GM10847 (cell line): ENCODE measurements around the gene FDX2.

Experiments used
- POLR2A ChIP-seq: IDR thresholded peaks from 2 replicates; pipeline ENCODE4 v1.6.1; 2011; ENCODE audit not compliant: insufficient read length; ENCODE audit errors: extremely low read depth

FDX2 gene

DNA sequence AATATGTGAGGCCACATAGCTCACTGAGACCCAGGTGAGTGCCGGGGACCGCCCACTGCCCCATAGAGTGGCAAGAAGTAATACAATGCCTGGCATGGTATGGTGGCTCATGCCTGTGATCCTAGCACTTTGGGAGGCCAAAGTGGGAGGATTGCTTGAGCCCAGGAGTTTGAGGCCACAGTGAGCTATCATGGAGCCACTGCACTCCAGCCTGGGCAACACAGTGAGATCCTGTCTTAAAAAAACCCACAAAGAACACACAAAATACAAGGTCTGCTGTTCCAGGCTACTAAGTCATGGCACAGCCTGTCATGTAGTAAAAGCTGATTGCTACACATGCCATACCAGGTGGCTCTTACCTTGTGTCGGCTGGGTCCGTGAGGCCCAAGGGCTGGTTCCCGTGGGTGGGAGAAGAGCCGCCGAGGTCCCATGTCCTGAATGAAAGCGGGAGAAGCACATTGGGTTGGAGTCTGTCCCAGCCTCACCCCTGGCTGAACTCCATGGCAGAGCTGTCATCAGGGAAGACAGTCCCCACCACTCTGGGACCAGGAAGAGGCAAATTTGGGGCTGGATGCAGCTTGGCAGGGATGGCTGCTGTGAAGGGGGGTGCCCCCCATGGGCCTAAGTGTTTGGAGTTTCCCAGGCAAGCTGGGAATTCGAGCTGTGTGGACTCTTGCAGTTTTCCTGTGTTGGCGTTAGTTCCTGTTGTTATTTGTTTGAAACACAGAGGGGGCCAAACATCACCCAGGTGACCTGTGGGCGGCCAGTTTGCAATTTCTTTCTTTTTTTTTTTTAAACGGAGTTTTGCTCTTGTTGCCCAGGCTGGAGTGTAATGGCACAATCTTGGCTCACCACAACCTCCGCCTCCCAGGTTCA is 3.2 kb upstream of the FDX2 start:
- no peak for TF ChIP-seq POLR2A

GRCh38 chr19:10317857-10318462 is 2.1 kb upstream of the FDX2 start:
- TF ChIP-seq POLR2A: no peak

DNA sequence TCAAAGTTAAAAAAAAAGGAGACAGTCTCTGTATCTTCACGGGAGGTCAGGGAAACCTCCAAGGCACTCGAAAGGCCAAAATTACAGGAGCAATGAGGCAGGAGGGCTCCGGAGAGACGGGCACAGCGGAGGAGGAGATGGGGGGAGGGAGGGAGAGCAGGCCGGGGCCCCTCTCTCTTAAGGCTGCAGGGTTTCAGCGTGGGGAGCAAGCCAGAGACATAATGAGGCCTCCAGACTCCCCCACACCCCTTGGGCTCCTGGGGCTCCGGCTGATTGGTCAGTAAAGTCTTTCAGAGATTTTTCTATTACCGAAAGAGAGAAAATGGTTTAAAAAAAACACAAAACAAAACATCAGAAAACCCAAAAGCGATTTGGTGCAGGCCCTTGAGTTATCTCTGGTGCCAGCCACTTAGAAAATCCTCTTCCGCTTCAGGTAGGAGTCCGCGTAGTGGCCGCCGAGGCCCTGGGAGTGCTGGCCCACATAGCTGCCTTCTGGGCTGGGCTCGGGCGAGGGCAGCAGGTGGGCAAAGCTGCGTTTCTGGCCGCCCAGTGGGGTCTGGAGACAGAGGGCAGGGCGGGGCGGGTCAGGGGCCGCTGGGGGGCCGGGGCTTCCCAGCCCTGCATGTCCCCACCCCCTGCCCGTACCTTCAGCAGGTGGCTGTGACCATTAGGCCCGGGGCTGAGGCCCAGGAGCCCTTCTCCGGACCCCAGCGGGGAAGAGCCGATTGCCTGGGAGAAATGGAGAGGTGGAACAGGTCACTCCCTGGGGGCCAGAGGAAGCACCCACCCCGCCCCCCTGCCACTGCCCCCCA is 1.4 kb upstream of the FDX2 start:
- no peak for TF ChIP-seq POLR2A

DNA sequence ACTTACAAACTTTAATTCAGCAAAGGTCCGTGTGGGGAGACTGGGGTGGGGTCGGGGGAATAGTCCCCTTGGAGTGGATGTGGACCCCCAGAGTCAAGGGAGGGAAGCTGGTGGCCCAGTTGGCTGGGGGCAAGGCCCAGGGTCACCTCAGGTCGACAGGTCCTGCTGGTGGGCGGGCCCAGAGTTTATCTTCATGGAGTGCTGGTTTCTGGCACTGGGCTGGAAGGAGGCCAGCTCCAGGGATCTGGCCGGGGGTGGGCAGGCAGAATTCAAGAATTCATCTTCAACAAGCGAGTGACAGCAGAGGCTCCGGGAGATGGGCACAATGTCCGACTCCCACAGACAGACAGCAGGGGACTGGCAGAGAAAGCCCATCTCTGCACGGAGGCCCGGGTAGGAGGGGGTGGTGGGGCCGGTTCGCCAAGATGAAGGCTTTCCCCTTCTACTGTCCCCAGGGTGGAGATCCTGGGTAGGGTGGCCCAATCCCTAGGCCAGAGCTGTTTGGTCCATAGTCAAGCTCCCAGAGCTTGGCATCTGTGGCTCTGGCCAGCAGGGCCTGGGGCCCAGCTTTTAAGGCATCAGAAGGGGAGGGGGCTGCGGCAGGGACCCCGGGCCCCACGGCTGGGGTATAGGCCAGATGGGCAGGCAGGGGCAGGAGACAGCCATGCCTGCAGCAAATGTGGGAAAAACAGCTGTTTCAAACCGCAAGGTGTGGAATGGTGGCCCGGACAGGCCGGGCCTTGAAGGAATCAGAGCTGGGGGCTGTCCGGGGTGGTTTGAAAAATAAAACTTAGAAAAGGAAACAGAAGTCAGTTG is 622 bp upstream of the FDX2 start:
- TF ChIP-seq POLR2A: no peak

- TF ChIP-seq POLR2A: no peak
These were observed 6.4 kb downstream of the FDX2 start, which contains the start of gene ZGLP1 for GRCh38 chr19:10309423-10309822. Gene ZGLP1 (minus strand): TSS chr19:10309815.

DNA sequence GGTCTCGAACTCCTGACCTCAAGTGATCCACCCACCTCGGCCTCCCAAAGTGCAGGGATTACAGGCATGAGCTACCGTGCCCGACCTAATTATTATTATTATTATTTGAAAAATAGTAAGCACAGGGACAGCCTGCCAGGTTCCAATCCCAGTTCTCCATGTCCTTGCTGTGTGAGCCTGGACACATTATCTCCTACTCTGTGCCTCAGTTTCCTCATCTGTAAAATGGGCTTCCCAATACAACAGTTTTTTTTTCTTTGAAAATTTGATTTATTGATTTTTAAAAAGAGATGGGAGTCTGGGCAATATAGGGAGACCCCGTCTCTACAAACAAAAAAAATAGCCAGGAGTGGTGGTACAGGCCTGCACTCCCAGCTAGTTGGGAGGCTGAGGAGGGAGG is 9.5 kb downstream of the FDX2 start:
- TF ChIP-seq POLR2A: no peak

DNA sequence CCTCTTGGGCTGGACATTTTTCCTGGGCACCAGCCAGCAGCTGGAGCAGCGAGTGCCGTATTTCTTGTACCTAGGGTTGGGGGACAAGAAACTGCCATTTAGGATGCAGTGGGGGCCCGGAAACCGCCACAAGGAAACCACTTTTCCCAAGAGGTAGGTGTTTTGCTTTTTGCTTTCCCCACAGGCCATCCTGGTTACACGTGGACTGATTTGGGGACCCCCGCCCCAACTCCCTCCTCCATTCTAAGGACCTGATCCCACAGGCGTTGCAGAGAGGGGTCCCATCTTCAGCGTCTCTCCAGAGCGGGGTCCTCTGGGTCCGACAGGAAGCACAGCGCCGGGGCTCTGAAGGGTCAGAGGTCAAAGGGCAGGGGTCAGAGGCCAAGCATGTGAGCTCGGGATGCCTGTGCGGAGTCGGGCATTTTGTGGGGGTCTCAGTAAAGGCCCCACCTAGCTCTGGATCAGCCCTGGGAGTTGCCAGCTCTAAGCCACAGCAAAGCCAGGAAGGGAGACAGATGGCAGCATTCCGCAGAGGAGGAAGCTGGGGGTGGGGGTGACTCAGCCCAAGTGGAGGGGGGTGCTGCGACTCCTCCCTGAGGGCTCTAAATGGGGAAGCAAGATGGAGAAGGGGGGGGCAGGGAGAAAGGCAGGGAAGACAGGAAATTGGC is 10.5 kb downstream of the FDX2 start:
- TF ChIP-seq POLR2A: no peak

DNA sequence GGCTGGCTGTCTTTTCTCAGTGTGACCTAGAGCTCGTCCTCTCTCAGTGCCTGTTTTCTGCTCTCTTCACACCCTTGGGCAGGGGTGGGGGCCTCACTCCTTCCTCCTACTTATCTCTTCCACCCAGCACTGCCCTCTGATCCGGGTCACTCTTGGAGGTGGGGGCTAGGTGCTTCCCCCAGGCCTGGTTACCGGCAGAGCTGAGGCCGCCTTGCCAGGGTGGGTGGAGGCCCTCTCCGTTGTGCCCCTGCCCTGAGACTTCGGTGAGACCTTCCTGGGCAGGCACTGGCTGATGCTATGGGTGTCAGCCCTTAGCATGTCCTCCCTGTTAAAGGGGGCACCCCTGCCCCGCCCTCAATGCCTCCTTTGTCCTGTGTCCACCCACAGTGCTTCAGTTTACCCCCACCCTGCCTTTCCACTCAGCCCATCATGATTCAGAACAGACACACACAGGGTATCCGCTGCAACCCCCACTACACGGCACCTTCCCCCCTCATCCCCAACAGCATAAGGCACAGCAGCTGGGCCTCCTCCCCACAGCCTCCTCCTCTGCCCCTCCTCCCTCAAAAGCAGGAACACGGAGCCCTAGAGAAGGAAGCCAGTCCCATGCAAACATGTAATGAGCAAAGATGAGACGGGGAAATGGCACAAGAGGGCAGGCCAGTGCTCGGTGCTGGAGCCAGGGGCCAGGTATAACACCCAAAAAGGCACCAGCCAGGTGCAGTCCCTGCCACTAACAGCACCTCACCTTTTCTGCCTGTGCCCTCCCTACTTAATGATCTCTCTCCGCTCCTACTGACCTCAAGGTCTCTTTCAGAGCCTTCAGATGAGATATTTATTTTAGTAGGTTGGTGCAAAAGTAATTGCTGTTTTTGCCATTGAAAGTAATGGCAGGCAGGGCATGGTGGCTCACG is 16.0 kb downstream of the FDX2 start:
- TF ChIP-seq POLR2A: no peak

GRCh38 chr19:10295847-10296591 is 19.8 kb downstream of the FDX2 start:
- TF ChIP-seq POLR2A: no peak

- TF ChIP-seq POLR2A: no peak
These were observed 20.4 kb downstream of the FDX2 start for GRCh38 chr19:10295305-10295846.

DNA sequence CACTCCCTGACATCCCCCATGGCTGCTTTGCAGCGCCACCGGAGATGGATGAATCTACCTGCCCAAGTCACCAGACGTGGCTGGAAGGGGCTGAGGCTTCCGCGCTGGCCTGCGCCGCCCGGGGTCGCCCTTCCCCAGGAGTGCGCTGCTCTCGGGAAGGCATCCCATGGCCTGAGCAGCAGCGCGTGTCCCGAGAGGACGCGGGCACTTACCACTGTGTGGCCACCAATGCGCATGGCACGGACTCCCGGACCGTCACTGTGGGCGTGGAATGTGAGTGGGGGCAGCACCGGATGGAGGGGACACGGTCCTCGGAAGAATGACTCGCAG is 21.5 kb downstream of the FDX2 start:
- TF ChIP-seq POLR2A: no peak

GRCh38 chr19:10293637-10294367 is 22.0 kb downstream of the FDX2 start:
- TF ChIP-seq POLR2A: no peak
